Parathyroid adenoma (tissue), 2 donors: ENCODE results near the gene DCDC2C.

Experiments
- H2AFZ ChIP-seq: fragments of 300-600 bp; sonication (generic); one replicate; pipeline ENCODE4 v1.7.0; 2017; ENCODE audit warnings: antibody characterized with exemption, mild to moderate bottlenecking
- H3K27ac ChIP-seq: fragments of 300-600 bp; sonication (generic); one replicate; pipeline ENCODE4 v1.7.0; 2017
- H3K27me3 ChIP-seq: fragments of 300-600 bp; sonication (generic); one replicate; pipeline ENCODE4 v1.7.0; 2017; ENCODE audit warnings: low read length; ENCODE audit not compliant: control insufficient read depth, insufficient read depth
- H3K36me3 ChIP-seq: fragments of 300-600 bp; sonication (generic); one replicate; pipeline ENCODE4 v1.7.0; 2017; ENCODE audit warnings: low read length; ENCODE audit not compliant: control insufficient read depth, insufficient read depth
- H3K4me1 ChIP-seq: fragments of 300-600 bp; sonication (generic); one replicate; pipeline ENCODE4 v1.7.0; 2017; ENCODE audit warnings: control low read depth
- H3K4me2 ChIP-seq: fragments of 300-600 bp; sonication (generic); one replicate; pipeline ENCODE4 v1.7.0; 2017; ENCODE audit warnings: low read length
- H3K4me3 ChIP-seq: fragments of 300-600 bp; sonication (generic); one replicate; pipeline ENCODE4 v1.7.0; 2017; ENCODE audit warnings: low read depth, low read length
- H3K79me2 ChIP-seq: fragments of 300-600 bp; sonication (generic); one replicate; pipeline ENCODE4 v1.7.0; 2017; ENCODE audit warnings: control low read depth
- H3K9ac ChIP-seq: fragments of 300-600 bp; sonication (generic); one replicate; pipeline ENCODE4 v1.7.0; 2017; ENCODE audit warnings: mild to moderate bottlenecking
- H3K9me3 ChIP-seq: fragments of 300-600 bp; sonication (generic); one replicate; pipeline ENCODE4 v1.7.0; 2017; ENCODE audit warnings: low read length; ENCODE audit not compliant: control insufficient read depth
- CTCF ChIP-seq: fragments of 300-600 bp; sonication (generic); IDR thresholded peaks from one replicate; pipeline ENCODE4 v1.7.0; 2017; ENCODE audit warnings: antibody characterized with exemption, mild to moderate bottlenecking
- donor health status: primary hyperparathyroidism.

Gene DCDC2C

DNA sequence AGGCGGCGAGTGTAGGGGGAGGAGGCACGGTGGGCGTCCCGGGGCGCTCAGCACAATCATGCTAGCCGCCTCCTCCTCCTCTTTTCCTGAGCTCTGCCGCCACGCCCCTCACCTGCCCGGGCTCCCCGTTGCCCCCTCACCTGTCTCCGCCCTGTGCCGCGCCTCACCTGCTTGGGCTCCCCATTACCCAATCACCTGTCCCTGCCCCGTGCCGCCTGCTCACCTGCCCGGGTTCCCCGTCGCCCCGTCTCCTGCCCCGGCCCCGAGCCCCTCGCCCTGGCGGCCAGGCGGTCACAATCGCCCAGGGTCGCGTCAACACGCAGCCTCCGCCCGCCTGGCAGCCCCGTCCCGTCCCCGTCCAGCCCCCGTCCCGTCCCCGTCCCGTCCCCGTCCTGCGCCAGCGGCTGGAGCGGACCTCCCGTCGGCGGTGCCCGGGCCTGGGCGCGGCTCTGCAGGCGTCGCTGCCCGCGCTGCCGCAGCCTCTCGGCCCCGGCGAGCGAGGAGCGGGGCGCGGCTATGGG is at the start of gene DCDC2C:
Gene DCDC2C, plus strand, starts transcription at position 340 of the 521 bp plus-strand sequence. Its CDS starts 177 bp downstream, at position 517.
- H3K36me3 ChIP-seq, result no peaks in the 10 kb centered on the region
- no peak for TF ChIP-seq CTCF
- H3K9ac ChIP-seq, result no peak within 1 kb of the TSS
- H3K4me3 ChIP-seq, result no peak within 1 kb of the TSS
- H3K27ac ChIP-seq, result no peak within 1 kb of the TSS
- H3K4me1 ChIP-seq, result no peaks in the 10 kb centered on the region
- peaks cover 4% of the 10 kb centered on the region for H3K27me3 ChIP-seq
- peak within 1 kb of the TSS; percentile 46 for H2AFZ ChIP-seq
- H3K9me3 ChIP-seq, result no peaks in the 10 kb centered on the region
- no peaks in the 10 kb centered on the region for H3K79me2 ChIP-seq
- H3K4me2 ChIP-seq, result no peak within 1 kb of the TSS

GRCh38 chr2:3654011-3654410 is 49.4 kb upstream of the DCDC2C start:
- Histone ChIP-seq H3K4me3 (no peak overlapping the region), H3K36me3 (no peaks in the 10 kb centered on the region), H3K27me3 (no peaks in the 10 kb centered on the region), H2AFZ (no peak overlapping the region), H3K79me2 (no peaks in the 10 kb centered on the region), H3K4me2 (no peak overlapping the region), H3K9ac (no peak overlapping the region), H3K4me1 (peaks cover 13% of the 10 kb centered on the region), H3K9me3 (no peaks in the 10 kb centered on the region), H3K27ac (no peak overlapping the region)
- TF ChIP-seq CTCF, result no peak

GRCh38 chr2:3654531-3655225 is 48.7 kb upstream of the DCDC2C start:
- Histone ChIP-seq H3K27ac (no peak overlapping the region), H3K4me1 (peaks cover 13% of the 10 kb centered on the region), H3K4me2 (no peak overlapping the region), H3K79me2 (no peaks in the 10 kb centered on the region), H3K27me3 (no peaks in the 10 kb centered on the region), H3K9ac (no peak overlapping the region), H3K4me3 (no peak overlapping the region), H2AFZ (no peak overlapping the region), H3K9me3 (no peaks in the 10 kb centered on the region), H3K36me3 (no peaks in the 10 kb centered on the region)
- TF ChIP-seq CTCF, result no peak

- Histone ChIP-seq H3K4me3 (no peak overlapping the region), H3K9me3 (no peaks in the 10 kb centered on the region), H3K36me3 (no peaks in the 10 kb centered on the region), H3K27ac (no peak overlapping the region), H3K9ac (no peak overlapping the region), H2AFZ (no peak overlapping the region), H3K4me1 (peaks cover 8% of the 10 kb centered on the region), H3K4me2 (no peak overlapping the region), H3K79me2 (no peaks in the 10 kb centered on the region), H3K27me3 (no peaks in the 10 kb centered on the region)
- no peak for TF ChIP-seq CTCF
Observed at GRCh38 chr2:3655871-3656761, 47.3 kb upstream of the DCDC2C start.
